HG02610 (cell line): Measurements from ENCODE around the gene CNTNAP2.
A peak's percentile ranks its signal among the peaks of the same experiment; 100 is the strongest.
"Not testable (repeated sequence)": the region's sequence is repeated elsewhere in the genome, so short reads cannot be mapped to it uniquely, and the experiment has no call there.

Experiments used
- ATAC-seq: cut with Tn5 transposase; IDR thresholded peaks from one replicate; pipeline ENCODE4 v1.9.1; 2021; ENCODE audit warnings: mild to moderate bottlenecking, moderate library complexity; ENCODE audit not compliant: unreplicated experiment

CNTNAP2 gene

GRCh38 chr7:148299350-148300276 is 2183.0 kb downstream of the CNTNAP2 start:
- no peak for ATAC-seq

DNA sequence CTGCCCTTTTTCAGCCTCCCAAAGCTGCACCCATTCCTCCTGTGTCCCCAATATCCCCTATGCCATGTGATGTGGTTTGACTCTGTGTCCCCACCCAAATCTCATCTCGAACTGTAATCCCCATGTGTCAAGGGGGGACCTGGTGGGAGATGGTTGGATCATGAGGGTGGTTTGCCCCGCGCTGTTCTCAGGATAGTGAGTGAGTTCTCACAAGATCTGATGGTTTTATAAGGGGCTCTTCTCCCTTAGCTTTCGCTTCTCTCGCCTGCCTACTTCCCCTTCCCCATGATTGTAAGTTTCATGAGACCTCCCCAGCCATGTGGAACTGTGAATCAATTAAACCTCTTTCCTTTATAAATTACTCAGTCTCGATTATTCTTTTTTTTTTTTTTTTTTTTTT is 2185.8 kb downstream of the CNTNAP2 start:
- not testable (repeated sequence) for ATAC-seq

- ATAC-seq = no peak
Observed at GRCh38 chr7:148303295-148304082, 2186.9 kb downstream of the CNTNAP2 start.

- no peak for ATAC-seq
Observed at GRCh38 chr7:148304083-148304335, 2187.4 kb downstream of the CNTNAP2 start.

DNA sequence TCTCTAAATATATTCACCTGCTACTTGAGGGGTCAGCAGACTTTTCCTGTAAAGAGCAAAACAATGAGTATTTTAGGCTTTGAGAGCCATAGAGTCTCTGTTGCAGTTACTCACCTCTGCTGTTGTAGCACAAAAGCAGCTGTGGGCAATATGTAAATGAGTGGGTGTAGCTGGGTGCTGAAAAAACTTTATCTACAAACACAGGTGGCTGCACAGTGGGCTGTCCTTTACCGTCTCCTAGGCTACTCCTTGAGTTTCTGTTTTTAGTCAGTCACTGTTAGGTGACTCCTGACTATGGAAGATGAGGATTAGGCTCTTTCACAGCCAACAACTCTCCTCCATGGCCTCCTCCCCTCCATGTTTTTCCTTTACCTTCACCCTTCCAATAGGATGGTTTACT is 2187.9 kb downstream of the CNTNAP2 start:
- peak; percentile 64 for ATAC-seq

DNA sequence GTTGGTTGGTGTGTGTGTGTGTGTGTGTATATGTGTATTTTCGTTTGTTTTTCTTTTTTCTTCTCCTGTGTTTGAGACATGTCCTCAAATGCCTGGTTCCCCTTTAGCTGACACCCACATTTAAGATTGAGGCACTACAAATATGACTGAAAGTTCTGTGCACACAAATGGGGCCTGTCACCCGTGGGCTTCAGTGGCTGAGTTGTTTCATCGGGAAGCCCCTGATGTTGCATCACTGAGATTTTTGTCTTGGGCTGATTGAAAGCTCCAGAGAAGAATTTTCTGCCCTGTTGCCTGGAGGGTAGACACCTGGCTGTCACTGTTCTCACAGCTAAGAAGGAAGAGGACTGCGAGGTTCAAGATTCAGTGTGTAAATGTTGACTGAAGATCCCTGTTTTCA is 2190.2 kb downstream of the CNTNAP2 start:
- ATAC-seq = no peak

GRCh38 chr7:148318102-148318811 is 2201.7 kb downstream of the CNTNAP2 start:
- ATAC-seq = no peak

GRCh38 chr7:148318838-148319237 is 2202.2 kb downstream of the CNTNAP2 start:
- ATAC-seq = no peak

DNA sequence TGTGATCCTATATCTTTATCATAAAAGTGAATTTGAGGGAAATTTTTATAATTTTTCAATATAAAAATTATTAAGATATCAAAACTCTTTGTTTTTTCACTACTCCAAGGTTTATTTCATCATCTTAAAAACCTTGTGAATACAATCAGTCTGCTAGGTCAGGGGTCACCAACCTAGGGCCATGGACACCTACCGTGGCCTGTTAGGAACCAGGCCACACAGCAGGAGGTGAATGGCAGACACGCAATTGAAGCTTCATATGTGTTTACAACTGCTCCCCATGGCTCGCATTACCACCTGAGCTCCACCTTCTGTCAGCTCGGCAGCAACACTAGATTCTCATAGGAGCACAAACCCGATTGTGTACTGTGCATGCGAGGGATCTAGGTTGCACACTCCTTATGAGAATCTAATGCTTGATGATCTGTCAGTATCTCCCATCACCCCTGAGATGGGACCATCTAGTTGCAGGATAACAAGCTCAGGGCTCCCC is 2202.8 kb downstream of the CNTNAP2 start:
- ATAC-seq = no peak

GRCh38 chr7:148325208-148325607 is 2208.6 kb downstream of the CNTNAP2 start:
- ATAC-seq = no peak

GRCh38 chr7:148327379-148327778 is 2210.8 kb downstream of the CNTNAP2 start:
- ATAC-seq = no peak

DNA sequence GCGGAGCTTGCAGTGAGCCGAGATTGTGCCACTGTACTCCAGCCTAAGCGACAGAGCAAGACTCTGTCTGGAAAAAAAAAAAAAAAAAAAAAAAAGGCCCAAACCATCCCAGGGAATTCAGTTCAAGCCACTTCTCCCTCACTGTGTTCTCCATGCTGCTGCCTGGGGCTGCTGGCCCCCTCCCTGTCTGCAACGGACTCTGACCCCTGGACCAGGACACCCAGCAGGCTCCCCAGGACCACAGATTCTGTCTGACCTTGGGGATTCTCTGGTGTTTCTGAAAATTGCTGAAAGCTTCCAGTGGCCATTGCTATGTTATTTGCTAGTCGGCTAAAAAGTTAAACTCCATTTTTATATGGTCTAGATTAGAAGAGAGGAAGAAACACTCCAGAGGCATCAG is 2212.3 kb downstream of the CNTNAP2 start:
- no peak for ATAC-seq

GRCh38 chr7:148330124-148330818 is 2213.7 kb downstream of the CNTNAP2 start:
- no peak for ATAC-seq

DNA sequence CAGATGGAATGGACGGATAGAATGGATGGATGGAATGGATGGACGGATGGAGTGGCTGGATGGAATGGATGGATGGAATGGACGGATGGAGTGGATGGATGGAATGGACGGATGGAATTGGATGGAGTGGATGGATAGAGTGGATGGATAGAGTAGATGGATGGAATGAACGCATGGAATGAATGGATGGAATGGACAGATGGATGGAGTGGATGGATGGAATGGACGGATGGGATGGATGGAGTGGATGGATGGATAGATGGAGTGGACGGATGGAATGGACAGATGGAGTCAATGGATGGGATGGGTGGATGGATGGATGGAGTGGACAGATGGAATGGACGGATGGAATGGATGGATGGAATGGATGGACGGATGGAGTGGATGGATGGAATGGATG is 2214.2 kb downstream of the CNTNAP2 start:
- no peak for ATAC-seq

DNA sequence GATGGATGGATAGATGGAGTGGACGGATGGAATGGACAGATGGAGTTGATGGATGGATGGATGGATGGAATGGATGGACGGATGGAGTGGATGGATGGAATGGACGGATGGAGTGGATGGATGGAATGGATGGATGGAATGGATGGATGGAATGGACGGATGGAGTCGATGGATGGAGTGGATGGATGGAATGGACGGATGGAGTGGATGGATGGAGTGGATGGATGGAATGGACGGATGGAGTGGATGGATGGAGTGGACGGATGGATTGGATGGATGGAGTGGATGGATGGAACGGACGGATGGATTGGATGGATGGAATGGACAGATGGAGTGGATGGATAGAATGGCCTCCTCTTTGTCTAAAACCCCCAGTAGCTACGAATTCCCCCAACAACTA is 2214.9 kb downstream of the CNTNAP2 start:
- ATAC-seq = not testable (repeated sequence)

DNA sequence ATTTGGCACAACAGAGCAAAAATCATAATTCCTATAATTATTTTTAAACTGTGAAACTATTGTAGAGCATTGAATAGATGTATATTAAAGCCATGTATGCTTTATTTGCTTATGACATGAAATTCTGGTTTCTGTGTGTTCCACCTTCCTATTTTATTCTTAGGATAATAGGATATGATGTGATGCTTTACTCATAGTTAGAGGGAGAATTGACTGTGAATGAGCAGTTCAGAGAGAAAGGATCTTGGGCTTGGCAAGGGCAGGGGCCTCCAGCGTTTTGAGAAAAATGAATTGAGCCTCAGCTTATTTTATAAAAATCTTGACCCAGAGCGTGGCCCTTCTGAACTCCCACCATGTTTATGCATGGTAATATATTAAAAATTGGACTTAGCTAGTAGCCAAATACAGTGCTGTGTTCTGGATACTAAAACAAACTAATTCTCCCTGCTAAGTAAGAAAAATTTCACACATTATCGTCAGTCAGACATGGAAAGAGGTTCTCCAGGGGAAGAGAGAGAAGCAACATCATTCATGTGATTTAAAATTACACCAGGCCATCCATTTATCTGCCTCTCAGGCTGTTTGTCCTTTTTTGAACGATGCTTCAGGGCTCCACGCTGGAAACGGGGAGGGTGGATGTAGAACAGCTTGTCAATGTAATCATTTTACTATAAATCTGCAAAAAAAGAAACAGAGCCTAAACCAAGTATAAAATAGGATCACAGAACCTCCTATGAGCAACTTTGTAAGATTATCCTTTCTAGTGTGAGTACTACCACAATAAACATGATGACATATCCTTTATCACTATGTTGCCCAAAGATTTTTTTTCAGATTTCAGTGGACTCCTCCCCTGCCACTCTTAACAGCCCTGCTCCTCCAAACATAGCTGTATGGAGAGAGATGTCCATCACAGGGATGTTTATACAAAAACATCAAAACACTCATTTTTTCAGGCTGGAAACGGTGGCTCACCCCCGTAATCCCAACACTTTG is 2215.9 kb downstream of the CNTNAP2 start:
- ATAC-seq = no peak

DNA sequence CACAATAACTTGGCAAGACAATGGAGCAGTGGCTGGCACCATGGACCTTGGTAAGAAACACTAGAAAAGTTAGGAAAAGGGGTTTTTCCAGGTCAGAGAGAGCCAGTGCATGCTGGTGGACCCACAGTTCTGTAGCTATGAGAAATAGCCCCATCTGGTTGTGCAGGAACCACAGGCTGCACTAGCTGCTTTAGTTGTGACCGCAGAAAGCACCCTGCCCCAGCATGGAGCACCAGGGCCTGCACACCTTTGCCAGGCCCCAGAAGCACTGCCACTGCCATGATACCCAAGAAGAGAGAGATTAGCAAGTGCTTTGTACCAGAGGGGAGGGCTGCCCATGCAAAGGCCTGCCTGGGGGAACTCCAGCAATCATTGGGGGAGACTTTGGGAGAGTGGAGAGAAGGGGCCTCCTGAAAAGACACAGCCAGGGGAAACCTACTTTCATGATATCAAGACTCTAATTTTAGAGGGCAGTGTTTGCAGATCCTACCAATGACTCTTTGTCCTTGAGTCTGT is 2217.9 kb downstream of the CNTNAP2 start:
- no peak for ATAC-seq

DNA sequence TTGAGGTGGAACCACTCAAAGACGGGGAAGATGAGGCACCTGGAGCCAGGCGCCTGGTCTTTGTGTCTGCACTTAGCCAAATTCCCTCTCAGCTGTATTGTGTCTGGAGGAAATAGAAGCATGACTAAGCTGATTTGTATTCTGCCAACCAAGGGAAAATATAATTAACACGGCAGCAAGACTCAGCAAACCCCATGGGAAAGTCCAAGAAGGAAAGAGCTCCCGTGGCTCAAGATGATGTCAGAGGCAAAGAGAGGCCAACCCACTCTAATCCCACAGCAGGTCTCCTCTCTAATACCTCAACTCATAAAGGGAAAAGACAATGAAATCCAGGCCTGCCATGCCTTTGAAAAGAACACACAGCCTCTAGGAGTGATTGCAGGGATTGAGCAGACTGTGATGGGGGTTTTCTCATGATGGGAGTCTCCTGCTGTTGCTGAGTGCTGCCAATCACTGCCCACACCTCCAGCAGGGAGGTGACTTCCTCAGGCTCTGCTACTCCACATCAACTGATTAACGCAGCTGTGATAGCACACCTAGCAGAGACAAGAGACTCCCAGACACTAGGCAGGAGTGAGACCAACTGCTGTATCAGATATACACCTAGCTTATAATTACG is 2218.5 kb downstream of the CNTNAP2 start:
- no peak for ATAC-seq

DNA sequence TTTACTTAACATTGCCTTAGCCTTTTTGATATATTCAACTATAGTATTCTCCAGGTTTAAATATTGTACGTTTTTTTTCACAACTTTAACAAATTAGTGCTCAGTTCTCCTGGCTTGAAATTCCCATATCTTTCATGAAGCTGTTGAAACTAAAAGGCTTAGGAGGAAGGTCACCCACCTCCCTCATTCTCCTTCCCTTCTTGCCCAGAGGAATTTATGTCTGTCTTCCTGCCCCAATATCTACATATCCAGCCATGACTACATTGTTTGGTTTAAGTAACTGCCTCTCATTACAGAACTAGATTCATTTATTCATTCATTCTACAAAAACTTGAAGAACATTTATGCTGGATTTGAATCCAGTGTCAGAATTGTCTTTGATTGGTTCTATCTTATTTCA is 2219.2 kb downstream of the CNTNAP2 start:
- no peak for ATAC-seq
